HG03103 (cell line): ENCODE data around the gene ENOSF1.
"Not testable (repeated sequence)": the region's sequence is repeated elsewhere in the genome, so short reads cannot be mapped to it uniquely, and the experiment has no call there.

Experiments
- ATAC-seq: cut with Tn5 transposase; IDR thresholded peaks from one replicate; pipeline ENCODE4 v1.9.1; 2021; ENCODE audit warnings: low read depth; ENCODE audit not compliant: unreplicated experiment

Gene ENOSF1, protein sequence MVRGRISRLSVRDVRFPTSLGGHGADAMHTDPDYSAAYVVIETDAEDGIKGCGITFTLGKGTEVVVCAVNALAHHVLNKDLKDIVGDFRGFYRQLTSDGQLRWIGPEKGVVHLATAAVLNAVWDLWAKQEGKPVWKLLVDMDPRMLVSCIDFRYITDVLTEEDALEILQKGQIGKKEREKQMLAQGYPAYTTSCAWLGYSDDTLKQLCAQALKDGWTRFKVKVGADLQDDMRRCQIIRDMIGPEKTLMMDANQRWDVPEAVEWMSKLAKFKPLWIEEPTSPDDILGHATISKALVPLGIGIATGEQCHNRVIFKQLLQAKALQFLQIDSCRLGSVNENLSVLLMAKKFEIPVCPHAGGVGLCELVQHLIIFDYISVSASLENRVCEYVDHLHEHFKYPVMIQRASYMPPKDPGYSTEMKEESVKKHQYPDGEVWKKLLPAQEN

DNA sequence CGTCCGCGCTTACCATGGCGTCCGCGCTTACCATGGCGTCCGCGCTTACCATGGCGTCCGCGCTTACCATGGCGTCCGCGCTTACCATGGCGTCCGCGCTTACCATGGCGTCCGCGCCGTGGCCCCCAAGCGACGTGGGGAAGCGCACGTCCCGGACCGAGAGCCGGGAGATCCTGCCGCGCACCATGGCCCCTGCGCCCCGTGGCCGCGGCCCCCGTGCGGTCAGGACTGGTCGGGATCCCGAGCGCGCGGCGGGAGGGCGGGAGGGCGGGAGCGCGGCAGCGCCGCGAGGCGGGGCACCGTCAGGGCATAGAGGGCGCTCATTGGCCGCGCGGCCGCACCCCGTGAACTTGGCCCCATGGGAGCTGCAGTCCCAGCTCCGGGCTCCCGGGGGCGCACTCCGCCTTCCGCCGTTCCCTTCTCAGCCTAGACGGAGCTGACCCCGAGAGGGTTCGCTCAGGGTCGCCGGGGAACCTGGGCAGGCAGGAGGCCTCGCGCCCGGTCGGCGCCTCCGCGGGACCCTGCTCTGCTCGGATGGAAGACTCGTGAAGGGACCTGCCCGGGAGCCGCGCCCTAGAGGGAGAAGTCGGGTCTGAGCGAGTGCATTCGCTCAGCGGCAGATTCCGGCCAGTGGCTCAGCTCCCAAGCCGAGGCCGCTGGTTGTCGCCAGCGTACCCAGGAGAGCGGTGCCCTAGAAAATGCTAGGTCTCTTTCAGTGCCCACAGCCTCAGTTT lies at the start of gene ENOSF1:
ENOSF1 (minus strand) TSS at position 230 of the 734 bp plus-strand sequence; CDS start at position 187, 43 bp downstream.
- ATAC-seq = peak; percentile 80

DNA sequence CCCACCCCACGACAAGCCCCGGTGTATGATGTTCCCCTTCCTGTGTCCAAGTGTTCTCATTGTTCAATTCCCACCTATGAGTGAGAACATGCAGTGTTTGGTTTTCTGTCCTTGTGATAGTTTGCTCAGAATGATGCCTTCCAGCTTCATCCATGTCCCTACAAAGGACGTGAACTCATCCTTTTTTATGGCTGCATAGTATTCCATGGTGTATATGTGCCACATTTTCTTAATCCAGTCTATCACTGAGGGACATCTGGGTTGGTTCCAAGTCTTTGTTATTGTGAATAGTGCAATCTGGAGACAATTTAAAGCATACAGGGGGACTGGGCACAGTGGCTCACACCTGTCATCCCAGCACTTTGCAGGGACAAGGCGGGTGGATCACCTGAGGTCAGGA lies 47.4 kb upstream of the ENOSF1 start:
- not testable (repeated sequence) for ATAC-seq

DNA sequence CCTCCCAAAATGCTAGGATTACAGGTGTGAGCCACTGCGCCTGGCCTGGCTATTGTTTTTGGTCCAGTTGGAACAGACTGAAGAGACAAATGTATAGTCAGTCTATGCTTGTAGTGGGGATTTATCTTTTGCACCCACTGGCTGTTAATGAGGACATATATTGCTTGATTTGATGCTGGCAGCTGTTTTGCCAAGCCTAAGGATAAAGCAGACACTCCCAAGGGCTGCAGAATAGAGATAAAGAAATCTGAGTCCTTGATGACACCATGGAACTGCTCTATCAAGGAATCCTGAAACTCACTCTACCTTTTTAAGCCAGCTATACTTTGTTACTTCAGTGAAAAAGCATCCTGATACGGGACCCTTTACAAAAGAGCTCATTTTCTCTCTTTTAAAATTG lies 43.1 kb upstream of the ENOSF1 start:
- no peak for ATAC-seq

DNA sequence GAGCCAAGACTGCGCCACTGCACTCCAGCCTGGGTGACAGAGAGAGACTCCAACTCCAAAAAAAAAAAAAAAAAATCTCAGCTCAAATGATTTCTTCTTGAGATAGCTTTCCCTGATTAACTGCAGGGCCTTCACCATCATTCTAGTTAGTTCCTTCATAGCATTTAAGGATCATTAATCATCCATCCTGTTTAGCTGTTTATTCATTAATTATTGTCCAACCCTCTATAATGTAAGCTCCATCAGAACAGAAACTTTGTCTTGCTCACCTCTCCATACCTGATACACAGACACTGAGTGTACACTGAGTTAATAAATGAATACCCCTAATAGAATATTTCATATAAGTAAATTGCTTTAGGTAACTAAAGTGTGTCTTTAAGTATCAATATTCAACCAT lies 42.2 kb upstream of the ENOSF1 start:
- ATAC-seq = no peak

DNA sequence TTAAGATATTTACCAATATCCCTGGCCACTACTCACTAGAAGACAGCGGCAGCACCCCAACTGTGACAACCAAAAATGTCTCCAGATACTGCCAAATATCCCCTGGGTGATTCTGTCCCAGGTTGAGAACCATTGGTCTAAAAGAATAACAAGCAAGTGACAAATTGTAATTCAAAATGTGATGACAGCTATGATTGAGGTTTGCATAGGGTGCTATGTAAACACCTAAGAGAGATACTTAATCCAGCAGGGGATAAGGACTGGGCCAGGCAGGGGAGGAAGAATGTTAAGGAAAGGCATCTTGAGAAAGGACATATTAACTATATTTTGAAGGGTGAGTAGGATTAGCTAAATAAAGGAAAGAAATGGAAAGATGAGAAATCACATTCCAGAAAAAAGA lies 38.0 kb upstream of the ENOSF1 start:
- ATAC-seq = no peak

DNA sequence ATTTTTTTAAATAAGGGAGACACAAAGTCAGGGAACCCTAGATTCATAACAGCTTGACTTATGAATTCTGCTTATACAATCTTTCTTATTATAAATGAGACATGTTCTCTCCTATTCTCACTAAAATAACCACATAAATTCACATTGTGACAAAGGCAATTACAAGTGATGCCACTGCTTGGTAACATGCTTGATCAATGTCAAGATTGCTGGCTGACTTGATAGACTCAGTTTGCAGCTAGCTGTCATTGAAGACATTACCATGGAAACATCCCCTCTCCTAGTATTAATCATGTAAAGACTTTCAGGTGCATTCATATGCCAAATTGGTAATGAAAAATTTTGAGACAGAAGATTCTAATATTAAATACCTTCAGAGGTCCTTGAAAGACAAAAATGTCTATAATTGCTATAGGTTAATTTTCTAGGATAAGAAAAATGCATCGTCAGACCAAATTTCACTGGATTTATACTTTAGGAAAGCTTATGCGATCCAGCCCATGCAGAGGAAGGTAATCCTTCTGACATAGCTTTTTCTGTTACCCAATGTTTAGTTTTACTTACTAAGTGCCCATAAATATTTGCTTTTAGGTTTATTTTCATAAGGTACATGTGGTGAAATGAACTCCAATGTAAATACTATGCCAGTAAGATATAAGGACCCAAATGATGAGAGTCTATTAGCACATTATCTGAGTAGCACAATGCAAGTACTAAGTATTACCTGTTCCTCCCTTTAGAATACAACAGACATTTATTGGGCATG lies 32.6 kb upstream of the ENOSF1 start:
- no peak for ATAC-seq

DNA sequence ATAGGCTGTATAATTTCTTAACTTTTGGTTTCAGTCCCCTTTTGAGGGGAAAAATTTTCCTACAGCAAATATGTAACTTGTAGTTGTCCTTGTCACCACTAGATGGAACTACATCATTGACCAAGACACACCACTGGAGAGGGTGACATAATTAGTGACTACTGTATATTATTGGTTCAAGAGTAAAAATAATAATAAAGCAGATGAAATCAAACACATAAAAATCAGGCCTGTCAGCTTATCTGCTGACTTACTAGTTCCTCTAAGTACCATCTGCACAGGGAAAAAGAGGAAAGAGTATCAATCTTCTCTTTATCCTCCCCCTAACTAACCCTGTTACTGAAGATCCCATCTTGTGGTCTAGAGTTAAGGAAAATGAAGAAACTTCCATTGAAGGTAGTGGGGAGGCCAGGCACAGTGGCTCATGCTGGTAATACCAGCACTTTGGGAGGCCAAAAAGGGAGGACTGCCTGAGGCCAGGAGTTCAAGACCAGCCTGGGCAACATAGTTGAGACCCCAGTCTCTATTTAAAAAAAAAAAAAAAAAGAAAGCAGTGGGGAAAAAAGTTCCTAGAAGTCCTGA lies 29.6 kb upstream of the ENOSF1 start:
- peak; percentile 78 for ATAC-seq

DNA sequence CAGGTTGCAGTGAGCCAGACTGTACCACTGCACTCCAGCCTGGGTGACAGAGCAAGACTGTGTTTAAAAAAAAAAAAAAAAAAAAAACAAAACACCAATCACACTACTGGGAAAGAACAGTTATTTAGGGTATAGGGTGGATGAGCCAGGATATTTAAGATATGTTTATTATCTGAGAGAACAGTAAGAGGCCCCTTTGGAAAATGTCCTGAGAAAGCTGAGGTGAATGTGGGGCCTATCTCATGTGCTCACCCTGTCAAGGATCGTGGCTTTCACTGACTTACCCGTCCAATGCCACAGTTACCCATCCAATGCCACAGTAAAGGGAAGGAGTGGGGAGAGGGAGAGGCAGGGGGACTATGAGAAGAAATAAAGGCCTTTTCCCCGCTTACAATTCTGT lies 19.9 kb upstream of the ENOSF1 start:
- ATAC-seq = no peak

DNA sequence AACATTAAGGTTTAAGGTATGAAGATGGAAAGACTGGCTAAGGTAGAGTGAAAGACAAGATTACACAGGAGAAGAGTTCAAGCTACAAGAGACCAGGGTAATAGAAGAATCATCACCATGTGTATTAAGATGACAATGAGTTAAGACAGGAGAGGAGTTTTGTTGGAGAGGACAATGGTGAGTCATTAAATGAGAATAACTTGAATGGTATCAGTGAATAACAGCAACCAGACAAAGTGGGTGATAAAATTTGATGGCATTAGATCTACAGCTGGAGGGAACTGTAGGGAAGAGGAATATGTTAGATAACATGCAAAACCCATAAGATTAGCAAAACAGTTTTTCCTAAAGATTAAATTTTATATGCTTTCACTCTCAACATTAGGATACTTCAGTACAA lies 18.8 kb upstream of the ENOSF1 start:
- no peak for ATAC-seq

DNA sequence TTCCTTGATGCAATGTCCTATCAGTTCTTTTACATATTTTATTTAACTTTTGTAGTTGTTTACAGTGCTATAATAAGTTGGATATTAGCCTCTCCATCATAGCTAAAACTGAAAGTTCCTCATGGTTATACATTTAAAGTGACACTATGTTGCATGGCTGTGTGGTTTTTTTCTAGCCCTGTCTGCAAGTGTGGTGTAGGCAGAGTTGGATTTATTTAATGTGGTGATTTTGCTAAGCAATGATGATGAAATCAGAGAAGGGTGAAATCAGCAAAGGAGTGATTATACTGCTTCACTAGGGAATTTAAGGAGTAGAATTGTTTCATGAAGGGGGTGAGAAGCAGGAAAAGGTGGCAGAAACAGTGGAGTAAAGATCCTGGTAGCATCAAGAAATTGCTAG lies 18.3 kb upstream of the ENOSF1 start:
- no peak for ATAC-seq

DNA sequence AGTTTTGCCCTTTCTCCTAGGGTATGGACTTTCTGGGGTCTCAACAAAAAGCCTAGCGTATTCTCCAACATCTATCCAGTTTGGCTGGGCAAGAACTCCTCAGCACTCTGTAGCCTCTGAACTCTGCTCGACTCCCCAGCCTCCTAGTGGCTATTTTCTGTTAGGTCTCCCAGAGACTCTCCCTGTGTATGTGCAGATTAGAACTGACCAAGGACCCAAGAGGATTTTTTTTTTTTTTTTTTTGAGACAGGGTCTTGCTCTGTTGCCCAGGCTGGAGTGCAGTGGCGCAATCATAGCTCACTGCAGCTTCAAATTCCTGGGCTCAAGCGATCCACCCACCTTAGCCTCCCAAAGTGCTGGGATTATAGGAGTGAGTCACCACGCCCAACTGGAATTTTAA lies 17.7 kb upstream of the ENOSF1 start:
- ATAC-seq = peak; percentile 56

DNA sequence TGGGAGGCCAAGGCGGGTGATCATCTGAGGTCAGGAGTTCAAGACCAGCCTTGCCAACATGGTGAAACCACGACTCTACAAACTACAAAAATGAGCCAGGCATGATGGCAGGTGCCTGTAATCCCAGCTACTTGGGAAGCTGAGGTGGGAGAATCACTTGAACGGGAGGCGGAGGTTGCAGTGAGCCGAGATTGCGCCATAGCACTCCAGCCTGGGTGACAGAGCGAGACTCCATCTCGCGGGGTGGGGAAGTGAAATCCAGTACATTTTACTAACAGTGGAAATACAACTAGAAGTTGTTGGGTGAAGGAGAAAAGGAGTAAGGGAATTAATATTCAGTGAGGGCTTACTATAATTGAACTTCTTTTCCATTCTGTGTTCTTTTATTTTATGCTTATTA lies 13.2 kb upstream of the ENOSF1 start:
- no peak for ATAC-seq

DNA sequence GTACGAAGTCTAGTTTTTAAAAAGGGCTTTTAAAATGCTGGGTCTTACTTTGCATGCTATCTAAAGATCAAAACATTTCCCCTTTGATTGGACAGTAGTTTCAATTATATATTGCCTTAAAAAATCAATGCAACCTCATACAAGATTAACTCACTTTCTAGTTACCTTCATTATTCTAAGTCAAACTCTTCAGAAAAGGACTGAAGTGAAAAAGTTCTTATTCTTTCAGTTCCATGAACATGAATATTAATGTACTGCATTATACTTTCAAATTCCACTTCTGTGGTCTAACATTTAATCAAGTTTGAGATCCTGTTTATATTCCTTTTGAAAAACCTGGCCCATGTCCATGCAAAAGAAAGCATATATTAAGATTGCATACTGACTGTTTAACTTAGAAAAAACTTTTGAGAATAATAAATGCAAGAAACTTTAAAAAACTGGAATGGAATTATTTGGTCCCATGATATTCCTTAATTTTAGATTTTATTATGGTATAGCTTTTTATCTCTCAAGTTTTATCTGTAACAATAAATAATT lies 11.2 kb upstream of the ENOSF1 start:
- no peak for ATAC-seq

DNA sequence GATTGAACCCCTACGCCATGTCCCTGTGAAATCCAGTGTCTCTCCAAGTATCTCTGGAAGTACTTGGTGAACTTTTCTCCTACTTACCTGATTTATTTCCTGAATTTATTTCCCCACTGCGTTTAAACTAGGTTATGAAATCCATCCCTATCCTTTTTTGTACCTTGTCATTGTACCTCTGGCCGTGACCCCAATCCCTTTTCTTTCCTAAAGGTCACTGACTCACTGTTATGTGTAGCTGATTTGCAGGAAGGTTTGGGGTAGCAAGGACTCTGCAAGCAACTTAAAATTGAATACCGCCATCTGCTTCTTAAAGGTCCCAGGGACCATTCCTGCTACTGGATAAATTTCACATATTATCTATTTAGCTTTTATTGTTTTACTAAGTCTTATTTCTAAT lies 4.6 kb upstream of the ENOSF1 start:
- ATAC-seq = no peak

DNA sequence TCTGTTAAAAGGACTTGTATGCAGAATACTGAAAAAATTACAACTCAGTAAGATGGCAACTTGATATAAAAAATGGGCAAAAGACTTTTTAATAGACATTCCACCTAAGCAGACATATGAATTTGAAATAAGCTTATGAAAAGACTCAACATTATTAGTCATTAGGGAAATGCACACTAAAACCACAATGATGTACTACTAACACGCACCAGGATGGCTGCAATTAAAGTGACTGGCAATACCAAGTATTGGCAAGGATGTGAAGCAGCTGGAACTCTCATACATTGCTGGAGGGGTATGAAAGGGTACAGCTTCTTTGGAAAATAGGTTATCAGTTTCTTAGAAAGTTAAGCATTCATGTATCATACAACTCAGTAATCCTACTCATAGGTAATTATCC lies 3.2 kb upstream of the ENOSF1 start:
- ATAC-seq = no peak

DNA sequence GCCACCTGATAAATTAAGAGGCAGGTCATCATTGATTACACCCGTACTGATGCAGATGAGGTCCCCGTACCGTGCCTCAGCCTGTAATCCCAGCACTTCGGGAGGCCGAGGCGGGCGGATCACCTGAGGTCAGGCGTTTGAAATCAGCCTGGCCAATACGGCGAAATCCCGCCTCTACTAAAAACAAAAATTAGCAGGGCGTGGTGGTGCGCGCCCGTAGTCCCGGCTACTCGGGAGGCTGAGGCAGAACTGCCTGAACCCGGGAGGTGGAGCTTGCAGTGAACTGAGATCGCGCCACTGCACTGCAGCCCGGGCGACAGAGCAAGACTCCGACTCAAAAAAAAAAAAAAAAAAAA lies 683 bp upstream of the ENOSF1 start:
- no peak for ATAC-seq

DNA sequence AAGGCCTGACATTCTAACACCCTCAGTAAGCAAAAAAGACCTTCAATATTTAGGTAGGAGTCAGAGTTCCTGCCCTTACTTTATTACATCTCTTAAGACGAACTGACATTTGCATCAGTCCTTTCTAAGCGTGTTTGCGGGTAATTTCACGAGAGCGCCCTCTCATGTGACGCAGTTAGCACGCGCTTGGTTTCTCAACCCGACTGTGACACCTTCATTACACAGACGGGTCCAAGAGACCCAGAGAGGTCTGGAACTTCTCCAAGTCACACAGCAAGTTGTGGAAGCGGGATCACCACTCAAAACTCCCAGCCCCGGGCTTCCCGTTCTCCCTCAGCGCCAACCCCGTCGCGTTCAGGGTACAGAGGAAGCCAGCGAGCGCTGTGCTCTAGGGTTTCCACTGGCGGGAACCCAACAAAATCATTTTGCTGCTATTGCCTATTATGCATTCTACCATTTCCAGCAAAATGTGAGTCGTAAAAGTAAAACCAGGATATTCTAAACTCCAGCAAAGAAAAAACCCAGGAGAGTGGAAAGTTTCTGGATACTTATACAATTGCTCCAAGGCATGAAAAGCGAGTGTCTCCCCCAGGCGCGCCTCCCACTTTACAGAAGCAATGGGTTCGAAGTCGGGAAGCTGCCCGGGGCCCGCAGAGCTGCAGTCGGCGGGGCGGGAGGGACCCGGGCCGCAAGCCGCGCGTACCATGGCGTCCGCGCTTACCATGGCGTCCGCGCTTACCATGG lies 601 bp downstream of the ENOSF1 start:
- ATAC-seq = peak; percentile 48

DNA sequence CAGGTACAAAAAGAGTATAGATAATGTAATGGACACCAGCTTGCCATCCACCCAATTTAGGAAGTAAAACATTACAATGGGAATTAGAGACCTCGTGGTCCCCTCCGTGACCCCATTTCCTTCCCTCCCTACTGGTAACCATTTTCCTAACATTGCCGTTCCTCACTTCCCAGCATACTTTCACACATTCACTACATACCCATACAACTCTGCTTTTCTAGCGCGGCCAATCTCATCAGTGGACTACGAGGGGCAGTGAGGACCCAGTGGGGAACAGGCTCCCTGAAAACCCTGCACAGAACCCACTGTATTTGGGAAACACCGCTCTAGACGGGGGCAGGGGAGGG lies 1.1 kb downstream of the ENOSF1 start:
- ATAC-seq = peak; percentile 0

DNA sequence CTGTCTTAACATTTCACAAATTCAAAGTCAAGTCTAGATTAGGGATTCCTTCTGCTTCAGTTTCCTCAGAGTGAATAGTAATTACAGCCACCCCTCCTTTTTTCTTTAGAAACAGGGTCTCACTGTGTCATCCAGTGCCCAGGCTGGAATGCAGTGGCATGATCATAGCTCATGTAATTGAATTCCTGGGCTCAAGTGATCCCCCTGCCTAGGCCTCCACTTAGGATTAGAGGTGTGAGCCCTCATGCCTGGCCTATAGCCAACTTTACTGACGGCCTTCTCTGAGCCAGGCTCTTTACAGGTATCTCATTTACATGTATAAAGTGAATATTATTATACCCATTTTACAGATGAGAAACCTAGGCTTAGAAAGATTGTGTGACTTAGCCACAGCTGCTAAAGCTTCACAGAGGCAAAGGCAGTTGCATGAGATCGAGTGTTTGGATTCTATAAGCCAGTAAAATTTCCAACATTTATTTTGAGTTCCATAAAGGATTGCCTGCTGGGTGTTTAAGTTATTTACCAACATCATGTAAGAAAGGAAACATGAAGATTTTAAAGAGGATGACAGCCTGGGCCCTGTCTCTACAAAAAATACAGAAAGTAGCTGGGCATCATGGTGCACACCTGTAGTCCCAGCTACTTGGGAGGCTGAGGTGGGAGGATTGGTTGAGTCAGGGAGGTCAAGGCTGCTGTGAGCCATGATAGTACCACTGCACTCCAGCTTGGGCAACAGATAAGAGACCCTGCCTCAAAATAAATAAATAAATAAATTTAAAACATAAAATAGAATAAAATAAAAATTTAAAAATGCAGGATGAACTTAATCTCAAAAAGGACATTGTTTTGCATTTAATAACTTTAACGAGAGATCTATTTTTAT lies 1.8 kb downstream of the ENOSF1 start:
- ATAC-seq = no peak
